Adrenal gland (tissue), 12 donors: ENCODE results near the gene CDS2. TPM values are rescaled to one million over a fixed set of nuclear protein-coding genes. Genes with fewer than 3 reads are reported as not detected.

Source experiments
- DNase-seq, 7 donors: peaks; one replicate each; pipeline ENCODE4 v3.0.0-alpha.2; 2019 to 2020
- H3K27ac ChIP-seq, 5 donors: fragments of 200-600 bp; sonication (generic) in 4 of 5; 1 replicate in 3 of 5; 2 replicates in 2 of 5; pipeline versions ENCODE4 v1.5.1 to v1.8.0; 2016 to 2020; ENCODE audit warnings: mild to moderate bottlenecking in 1 of 5
- H3K27me3 ChIP-seq: fragments of 200-600 bp; 2 replicates; pipeline ENCODE4 v1.8.0; 2021
- H3K36me3 ChIP-seq, 2 donors: fragments of 200-600 bp; replicated peaks in 1 of 2; 1 replicate in 1 of 2; 2 replicates in 1 of 2; pipeline versions ENCODE4 v1.5.1 to v1.8.0; 2018 to 2022
- H3K4me1 ChIP-seq, 2 donors: fragments of 200-600 bp; replicated peaks in 1 of 2; 1 replicate in 1 of 2; 2 replicates in 1 of 2; pipeline versions ENCODE4 v1.5.1 to v1.8.0; 2018 to 2021
- H3K4me3 ChIP-seq, 4 donors: fragments of 200-600 bp; sonication (generic) in 3 of 4; one replicate each; pipeline ENCODE4 v1.5.1; 2016 to 2018
- H3K9me3 ChIP-seq, 3 donors: fragments of 200-600 bp; sonication (generic) in 1 of 3; replicated peaks in 1 of 3; 1 replicate in 2 of 3; 2 replicates in 1 of 3; pipeline versions ENCODE4 v1.5.1 to v1.8.0; 2016 to 2021
- POLR2A ChIP-seq, 2 donors: fragments of 450-650 bp; IDR thresholded peaks; one replicate each; pipeline ENCODE4 v1.6.1; 2017; ENCODE audit warnings: antibody characterized with exemption in 2 of 2, mild to moderate bottlenecking in 2 of 2, moderate library complexity in 1 of 2
- WGBS, 4 donors: extraction: QIAGEN DNeasy Blood & Tissue Kit in 2 of 4; methylation state at CpG; one replicate each; pipeline versions ENCODE4 v1.1.5 to v1.1.7; 2013 to 2017; 5-methylcytosine and 5-hydroxymethylcytosine counted together
- intact Hi-C, 2 donors: fragments of 100-400 bp; cut with DNase I; formaldehyde crosslinking; loops; one replicate each; pipeline versions ENCODE4 v1.14.1 to v1.15.0; 2022 to 2023
- polyA plus RNA-seq, 3 donors: library from polyadenylated mRNA; stranded (reverse); fragments of 200-250 nt in 2 of 3; fragments of 350-450 nt in 1 of 3; fragmentation: Illumina TruSeq in 1 of 3; extraction: RNeasy Lipid Tissue Mini Kit (QIAGEN cat#74804) in 1 of 3; gene quantifications; one replicate each; pipeline ENCODE4 v1.2.3, GENCODE V29; 2013 to 2014
- total RNA-seq, 9 donors: library from RNA; depleted of rRNA in 4 of 9; stranded (reverse); fragments of >200 nt in 4 of 9; fragments of 120-200 nt in 1 of 9; fragmentation: NEBNext Ultra II Directional in 1 of 9; extraction: Animal tissue kit (Norgen Biotek cat#: 25700) in 1 of 9; gene quantifications; one replicate each; pipeline versions ENCODE4 v1.1.0 to v1.2.4, GENCODE V29; 2013 to 2023
- TF ChIP-seq, protein P1 (sequence below), 6 experiments: fragments of 450-650 bp in 4 of 6; fragments of 200-600 bp in 2 of 6; sonication (generic) in 1 of 6; IDR thresholded peaks; 1 replicate in 5 of 6; 2 replicates in 1 of 6; pipeline versions ENCODE4 v1.5.1 to v1.8.0; 2016 to 2021; ENCODE audit warnings: antibody characterized with exemption in 6 of 6, mild to moderate bottlenecking in 2 of 6, moderate library complexity in 1 of 6
- donor health status: healthy with polysubstance abuse.
- donor health status: Bipolar disorder and iron deficiency.
- donor health status: DM: yes; HTN: yes; CAD: no.
- donor health status: DM: no; HTN: no; CAD: no.
- donor health status: DM: no; HTN: no; CAD: no.
- donor health status: DM: yes; HTN: yes; CAD: no.

CDS2 gene
- total and polyA plus RNA-seq, 12 donors = 11.8 to 71.0 (median 35.0) TPM

GRCh38 chr20:5160882-5161281 lies 34.1 kb downstream of the CDS2 start:
- intact Hi-C loops = no loop called here
- Histone ChIP-seq H3K4me1 (peaks cover 7 to 10% of the 10 kb centered on the region in 2 donors), H3K36me3 (no peaks in the 10 kb centered on the region), H3K9me3 (no peaks in the 10 kb centered on the region), H3K27me3 (no peaks in the 10 kb centered on the region), H3K27ac (no peak overlapping the region), H3K4me3 (no peak overlapping the region)
- TF ChIP-seq, protein P1, sequence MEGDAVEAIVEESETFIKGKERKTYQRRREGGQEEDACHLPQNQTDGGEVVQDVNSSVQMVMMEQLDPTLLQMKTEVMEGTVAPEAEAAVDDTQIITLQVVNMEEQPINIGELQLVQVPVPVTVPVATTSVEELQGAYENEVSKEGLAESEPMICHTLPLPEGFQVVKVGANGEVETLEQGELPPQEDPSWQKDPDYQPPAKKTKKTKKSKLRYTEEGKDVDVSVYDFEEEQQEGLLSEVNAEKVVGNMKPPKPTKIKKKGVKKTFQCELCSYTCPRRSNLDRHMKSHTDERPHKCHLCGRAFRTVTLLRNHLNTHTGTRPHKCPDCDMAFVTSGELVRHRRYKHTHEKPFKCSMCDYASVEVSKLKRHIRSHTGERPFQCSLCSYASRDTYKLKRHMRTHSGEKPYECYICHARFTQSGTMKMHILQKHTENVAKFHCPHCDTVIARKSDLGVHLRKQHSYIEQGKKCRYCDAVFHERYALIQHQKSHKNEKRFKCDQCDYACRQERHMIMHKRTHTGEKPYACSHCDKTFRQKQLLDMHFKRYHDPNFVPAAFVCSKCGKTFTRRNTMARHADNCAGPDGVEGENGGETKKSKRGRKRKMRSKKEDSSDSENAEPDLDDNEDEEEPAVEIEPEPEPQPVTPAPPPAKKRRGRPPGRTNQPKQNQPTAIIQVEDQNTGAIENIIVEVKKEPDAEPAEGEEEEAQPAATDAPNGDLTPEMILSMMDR (IDR thresholded peaks at IDR 0.05) = no peak
- TF ChIP-seq POLR2A (IDR thresholded peaks at IDR 0.05) = no peak
- no peak for DNase-seq

DNA sequence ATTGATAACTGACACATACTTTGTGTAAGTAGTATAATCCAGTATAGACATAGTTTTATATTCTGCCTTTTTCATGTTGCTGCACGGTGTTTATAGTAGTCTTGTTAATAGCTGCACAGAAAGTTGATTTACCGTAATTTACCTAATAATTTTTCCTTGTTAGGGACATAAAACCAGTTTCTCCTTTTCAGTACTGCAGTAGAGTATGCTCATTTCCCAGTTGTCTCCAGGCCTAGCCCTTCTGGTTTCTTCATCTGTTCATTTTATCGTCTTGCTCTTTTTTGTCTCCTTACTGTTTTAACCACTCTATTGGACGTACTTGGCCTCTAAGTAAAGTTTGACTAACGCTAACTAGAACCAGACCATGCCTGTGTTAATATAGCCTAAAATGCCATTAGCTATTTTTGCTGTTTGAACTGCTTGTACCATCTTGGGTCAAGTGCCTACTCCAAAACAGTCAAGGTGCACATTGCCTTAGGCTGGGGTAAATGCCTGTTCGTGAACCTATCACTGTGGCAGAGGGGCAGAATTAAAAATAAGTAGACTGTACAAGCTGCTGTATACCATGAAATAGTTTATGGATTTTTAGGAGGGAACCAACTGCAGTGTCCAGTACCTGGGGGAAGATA lies 34.8 kb downstream of the CDS2 start:
- Histone ChIP-seq H3K9me3 (no peaks in the 10 kb centered on the region), H3K4me3 (no peak overlapping the region), H3K36me3 (no peaks in the 10 kb centered on the region), H3K4me1 (peaks cover 2 to 5% of the 10 kb centered on the region in 2 donors), H3K27me3 (no peaks in the 10 kb centered on the region), H3K27ac (no peak overlapping the region)
- no peak for TF ChIP-seq POLR2A (IDR thresholded peaks at IDR 0.05)
- TF ChIP-seq, protein P1 (IDR thresholded peaks at IDR 0.05) = no peak
- 93 to 97% (median 94%) methylated on average over 6 of the region's 6 CpGs for WGBS, 4 donors
- intact Hi-C loops = no loop called here
- DNase-seq = no peak

DNA sequence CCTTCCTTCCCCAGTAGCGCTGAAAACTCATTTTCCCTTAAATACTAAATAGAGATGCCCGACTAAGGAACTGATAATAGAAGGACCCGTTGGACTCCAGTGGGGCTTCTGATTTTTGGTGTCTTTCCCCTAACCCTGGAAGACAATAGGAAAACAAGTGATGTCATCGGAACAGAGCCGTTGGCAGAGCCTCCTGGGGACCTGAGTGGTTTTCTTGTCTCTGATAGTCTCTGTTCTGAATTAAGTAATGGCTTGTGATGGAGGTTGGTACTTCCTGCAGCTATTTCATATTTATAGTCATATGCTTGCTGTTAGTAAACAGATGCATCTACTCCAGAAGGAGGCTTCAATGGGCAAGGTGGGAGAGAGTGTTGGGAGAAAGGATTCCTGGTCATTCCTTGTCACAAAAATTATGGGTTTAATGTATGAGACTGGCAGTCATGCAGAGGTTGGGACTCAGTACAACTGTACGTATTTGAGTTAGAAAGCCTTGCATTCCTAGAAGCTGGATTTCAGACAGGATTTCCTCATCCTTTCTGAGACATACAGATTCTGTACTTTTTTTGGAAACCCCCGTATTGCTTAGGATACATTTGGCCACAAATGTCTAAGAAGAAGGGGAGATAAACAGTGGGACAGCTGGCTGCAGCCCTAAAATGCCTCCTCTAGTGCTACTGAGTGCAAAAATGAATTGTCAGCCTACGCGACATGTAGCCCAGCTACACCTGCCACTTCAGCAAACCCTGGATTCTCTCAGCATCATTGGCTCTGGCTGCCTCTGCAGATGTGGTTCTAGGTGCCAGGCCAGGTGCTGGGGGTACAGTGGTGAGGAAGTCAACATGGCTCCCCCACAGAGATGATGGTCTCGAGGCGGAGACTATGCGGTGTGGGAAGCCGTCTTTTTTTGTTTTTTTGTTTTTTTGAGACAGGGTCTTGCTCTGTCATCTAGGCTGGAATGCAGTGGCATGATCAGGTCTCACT lies 38.1 kb downstream of the CDS2 start:
- H3K36me3 ChIP-seq = no peaks in the 10 kb centered on the region
- no peak overlapping the region for H3K27ac ChIP-seq
- peaks cover 12 to 24% of the 10 kb centered on the region in 2 donors for H3K4me1 ChIP-seq
- TF ChIP-seq, protein P1 (IDR thresholded peaks at IDR 0.05) = no peak
- TF ChIP-seq POLR2A (IDR thresholded peaks at IDR 0.05) = no peak
- no peaks in the 10 kb centered on the region for H3K9me3 ChIP-seq
- WGBS, 4 donors = 82 to 85% (median 83%) methylated on average over 13 of the region's 13 CpGs
- H3K4me3 ChIP-seq = no peak overlapping the region
- intact Hi-C loops = no loop called here
- DNase-seq = peak in 1 of 7 donors; percentile 48
- H3K27me3 ChIP-seq = no peaks in the 10 kb centered on the region

DNA sequence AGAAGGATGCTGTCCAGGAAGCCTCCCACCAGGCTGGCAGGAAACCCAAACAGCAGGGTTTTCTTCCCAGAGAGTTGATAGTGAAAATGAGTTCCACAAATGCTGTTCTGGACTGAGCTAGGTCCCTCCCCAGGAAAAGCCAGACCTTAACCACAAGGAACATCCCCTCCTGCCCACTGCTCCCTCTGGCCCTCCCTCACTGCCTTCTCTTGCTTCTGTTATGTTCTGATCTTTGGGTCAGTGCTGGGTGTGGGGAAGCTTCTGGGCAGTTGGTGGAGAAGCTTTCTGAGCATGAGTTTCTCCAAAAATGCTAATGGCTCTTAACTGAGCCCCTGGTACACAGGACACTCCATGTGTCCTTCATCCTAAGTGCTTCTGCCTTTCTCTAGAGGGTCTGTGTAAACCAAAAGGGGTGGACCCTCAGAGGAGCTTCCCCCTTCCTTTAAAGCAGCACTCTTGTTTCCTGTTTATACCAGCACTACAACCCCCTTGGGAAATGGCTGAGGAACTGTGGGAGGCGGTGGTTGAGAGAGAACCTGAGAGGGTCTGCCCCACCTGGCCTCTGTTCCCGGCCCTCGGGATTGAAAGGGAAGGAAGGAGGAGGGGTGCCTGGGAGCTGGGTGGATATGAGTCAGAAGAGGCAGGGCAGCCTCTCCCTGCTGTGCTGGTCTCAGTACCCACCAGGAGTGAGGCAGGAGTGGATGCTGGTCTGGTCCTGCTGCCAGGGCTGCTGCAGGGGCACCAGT lies 42.0 kb downstream of the CDS2 start:
- H3K27me3 ChIP-seq = no peaks in the 10 kb centered on the region
- H3K36me3 ChIP-seq = no peaks in the 10 kb centered on the region
- intact Hi-C loops = no loop called here
- no peak overlapping the region for H3K4me3 ChIP-seq
- WGBS, 4 donors = 20 to 40% (median 23%) methylated on average over 3 of the region's 3 CpGs
- peaks cover 23 to 57% of the 10 kb centered on the region in 2 donors for H3K4me1 ChIP-seq
- peak overlapping the region in 2 of 5 donors; percentile 35 to 74 for H3K27ac ChIP-seq
- no peaks in the 10 kb centered on the region for H3K9me3 ChIP-seq
- peak in 5 of 7 donors; percentile 23 to 69 (median 47) for DNase-seq
- TF ChIP-seq POLR2A (IDR thresholded peaks at IDR 0.05) = no peak
- TF ChIP-seq, protein P1 (IDR thresholded peaks at IDR 0.05) = no peak
